SU-DHL-6 (cell line): Measurements from ENCODE around the gene AGBL5.

Source experiments
- H2AFZ ChIP-seq: fragments of 200-600 bp; sonication (generic); 2 replicates; pipeline ENCODE4 v1.6.1; 2014; ENCODE audit warnings: low read depth, mild to moderate bottlenecking, moderate library complexity, mixed read lengths, antibody characterized with exemption, low read length; ENCODE audit not compliant: severe bottlenecking
- H3F3A ChIP-seq: fragments of 200-600 bp; shearing (Covaris generic); 2 replicates; pipeline ENCODE4 v1.6.0; 2016; ENCODE audit warnings: antibody characterized with exemption, mild to moderate bottlenecking; ENCODE audit not compliant: insufficient read depth
- H3K27ac ChIP-seq: fragments of 200-600 bp; sonication (generic); 2 replicates; pipeline ENCODE4 v1.5.1; 2016; ENCODE audit warnings: low read depth, mild to moderate bottlenecking, low read length, moderate library complexity, mixed read lengths
- H3K27me3 ChIP-seq: fragments of 200-600 bp; sonication (generic), shearing (Covaris generic); 2 replicates; pipeline ENCODE4 v1.6.0; 2014; ENCODE audit warnings: mild to moderate bottlenecking, low read length
- H3K36me3 ChIP-seq: fragments of 200-600 bp; sonication (generic); 2 replicates; pipeline ENCODE4 v1.6.1; 2014; ENCODE audit warnings: mild to moderate bottlenecking, low read length, mixed read lengths
- H3K4me2 ChIP-seq: fragments of 300-600, 200-600 bp; shearing (Covaris generic), sonication (generic); 2 replicates; pipeline ENCODE4 v1.6.0; 2014; ENCODE audit warnings: low read length, low read depth, mild to moderate bottlenecking; ENCODE audit not compliant: poor library complexity, severe bottlenecking
- H3K4me3 ChIP-seq: fragments of 200-600 bp; sonication (generic); 2 replicates; pipeline ENCODE4 v1.5.1; 2014; ENCODE audit warnings: antibody characterized with exemption, low read length, mild to moderate bottlenecking, mixed read lengths; ENCODE audit not compliant: insufficient read depth, poor library complexity, severe bottlenecking
- H3K79me2 ChIP-seq: fragments of 200-600 bp; sonication (generic); 2 replicates; pipeline ENCODE4 v1.6.1; 2014; ENCODE audit warnings: mild to moderate bottlenecking, low read length, moderate library complexity; ENCODE audit not compliant: insufficient read depth
- H3K9ac ChIP-seq: fragments of 200-600 bp; sonication (generic); 2 replicates; pipeline ENCODE4 v1.7.0; 2014; ENCODE audit warnings: mild to moderate bottlenecking, low read length
- H3K9me2 ChIP-seq: fragments of 200-600 bp; sonication (generic); replicated peaks from 2 replicates; pipeline ENCODE4 v1.6.1; 2014; ENCODE audit warnings: low read length; ENCODE audit not compliant: insufficient read depth
- H3K9me3 ChIP-seq: fragments of 200-600 bp; sonication (generic); 2 replicates; pipeline ENCODE4 v1.6.1; 2014; ENCODE audit warnings: low read length, mixed read lengths; ENCODE audit not compliant: insufficient read depth
- H4K20me1 ChIP-seq: fragments of 200-600 bp; sonication (generic); 2 replicates; pipeline ENCODE4 v1.6.1; 2014; ENCODE audit warnings: low read depth, mild to moderate bottlenecking, antibody characterized with exemption, low read length, moderate library complexity, mixed read lengths
- CTCF ChIP-seq: fragments of 200-600 bp; sonication (generic); IDR thresholded peaks from one replicate; pipeline ENCODE4 v1.5.1; 2017; ENCODE audit warnings: antibody characterized with exemption, mild to moderate bottlenecking, low read length, moderate library complexity; ENCODE audit not compliant: insufficient read depth, poor library complexity, severe bottlenecking
- EZH2phosphoT487 ChIP-seq: fragments of 200-600 bp; sonication (generic), shearing (Covaris generic); conservative IDR thresholded peaks from 2 replicates; pipeline ENCODE4 v1.6.1; 2018; ENCODE audit warnings: mild to moderate bottlenecking, antibody characterized with exemption, low read length, moderate library complexity, mixed read lengths

AGBL5 gene

GRCh38 chr2:27008678-27009077 is 42.8 kb upstream of the AGBL5 start:
- H3K36me3 ChIP-seq: no peaks in the 10 kb centered on the region
- no peak overlapping the region for H3K4me3 ChIP-seq
- no peak overlapping the region for H2AFZ ChIP-seq
- no peaks in the 10 kb centered on the region for H3K9me2 ChIP-seq
- H4K20me1 ChIP-seq: no peaks in the 10 kb centered on the region
- H3K9me3 ChIP-seq: no peaks in the 10 kb centered on the region
- TF ChIP-seq EZH2phosphoT487 (no peak), CTCF (no peak)
- no peak overlapping the region for H3K27ac ChIP-seq
- H3K27me3 ChIP-seq: no peaks in the 10 kb centered on the region
- no peak overlapping the region for H3K9ac ChIP-seq
- no peaks in the 10 kb centered on the region for H3K79me2 ChIP-seq
- no peak overlapping the region for H3K4me2 ChIP-seq
- H3F3A ChIP-seq: no peaks in the 10 kb centered on the region

GRCh38 chr2:27009083-27009482 is 42.4 kb upstream of the AGBL5 start:
- Histone ChIP-seq H3F3A (no peaks in the 10 kb centered on the region), H3K9me3 (no peaks in the 10 kb centered on the region), H4K20me1 (no peaks in the 10 kb centered on the region), H2AFZ (no peak overlapping the region), H3K27ac (no peak overlapping the region), H3K4me3 (no peak overlapping the region), H3K79me2 (no peaks in the 10 kb centered on the region), H3K9ac (no peak overlapping the region), H3K36me3 (no peaks in the 10 kb centered on the region), H3K9me2 (no peaks in the 10 kb centered on the region), H3K27me3 (no peaks in the 10 kb centered on the region), H3K4me2 (no peak overlapping the region)
- TF ChIP-seq EZH2phosphoT487: no peak
- no peak for TF ChIP-seq CTCF

- no peak overlapping the region for H3K27ac ChIP-seq
- no peaks in the 10 kb centered on the region for H3F3A ChIP-seq
- no peak overlapping the region for H3K9ac ChIP-seq
- H3K4me2 ChIP-seq: no peak overlapping the region
- H3K79me2 ChIP-seq: no peaks in the 10 kb centered on the region
- no peaks in the 10 kb centered on the region for H3K36me3 ChIP-seq
- H3K9me2 ChIP-seq: no peaks in the 10 kb centered on the region
- H2AFZ ChIP-seq: no peak overlapping the region
- no peaks in the 10 kb centered on the region for H3K9me3 ChIP-seq
- H3K27me3 ChIP-seq: no peaks in the 10 kb centered on the region
- TF ChIP-seq EZH2phosphoT487 (no peak), CTCF (no peak)
- no peak overlapping the region for H3K4me3 ChIP-seq
- H4K20me1 ChIP-seq: no peaks in the 10 kb centered on the region
Observed at GRCh38 chr2:27009716-27010115, 41.8 kb upstream of the AGBL5 start.
